Mucosa of stomach (tissue), 1 donor: Measurements from ENCODE around the gene ONECUT3.
A peak's percentile ranks its signal among the peaks of the same experiment; 100 is the strongest.
"Not testable (repeated sequence)": the region's sequence is repeated elsewhere in the genome, so short reads cannot be mapped to it uniquely, and the experiment has no call there.

Experiments used
- H3K27me3 ChIP-seq: one replicate; pipeline ENCODE4 v1.7.0; 2013; ENCODE audit warnings: mild to moderate bottlenecking, low read length; ENCODE audit not compliant: control insufficient read depth, insufficient read depth
- H3K36me3 ChIP-seq: one replicate; pipeline ENCODE4 v1.7.0; 2013; ENCODE audit warnings: low read length; ENCODE audit not compliant: control insufficient read depth, insufficient read depth
- H3K4me1 ChIP-seq: one replicate; pipeline ENCODE4 v1.7.0; 2013; ENCODE audit warnings: mild to moderate bottlenecking, low read length; ENCODE audit not compliant: control insufficient read depth, insufficient read depth
- H3K4me3 ChIP-seq: one replicate; pipeline ENCODE4 v1.7.0; 2013; ENCODE audit warnings: low read length
- H3K9ac ChIP-seq: one replicate; pipeline ENCODE4 v1.7.0; 2013; ENCODE audit warnings: mild to moderate bottlenecking, low read length, moderate library complexity
- H3K9me3 ChIP-seq: one replicate; pipeline ENCODE4 v1.7.0; 2013; ENCODE audit warnings: mild to moderate bottlenecking, low read length, moderate library complexity; ENCODE audit not compliant: control insufficient read depth
- donor health status: Pancreatic carcinoma.

The ONECUT3 gene

GRCh38 chr19:1752757-1753728 lies at the start of gene ONECUT3:
Gene ONECUT3 (plus strand): TSS chr19:1753506. CDS start chr19:1753663, 157 bp downstream.
- H3K36me3 ChIP-seq, result no peaks in the 10 kb centered on the region
- peaks cover 60% of the 10 kb centered on the region for H3K27me3 ChIP-seq
- H3K9ac ChIP-seq, result peak within 1 kb of the TSS; percentile 66
- H3K4me3 ChIP-seq, result no peak within 1 kb of the TSS
- no peaks in the 10 kb centered on the region for H3K9me3 ChIP-seq
- H3K4me1 ChIP-seq, result peaks cover 36% of the 10 kb centered on the region

GRCh38 chr19:1704339-1704738 lies 49.0 kb upstream of the ONECUT3 start:
- H3K4me1 ChIP-seq, result no peaks in the 10 kb centered on the region
- no peak overlapping the region for H3K9ac ChIP-seq
- H3K27me3 ChIP-seq, result peaks cover 23% of the 10 kb centered on the region
- no peak overlapping the region for H3K4me3 ChIP-seq
- H3K9me3 ChIP-seq, result no peaks in the 10 kb centered on the region
- H3K36me3 ChIP-seq, result no peaks in the 10 kb centered on the region

- Histone ChIP-seq H3K9ac (no peak overlapping the region), H3K4me3 (no peak overlapping the region), H3K4me1 (no peaks in the 10 kb centered on the region), H3K36me3 (no peaks in the 10 kb centered on the region), H3K9me3 (no peaks in the 10 kb centered on the region), H3K27me3 (peaks cover 14% of the 10 kb centered on the region)
Observed at GRCh38 chr19:1705367-1705766, 47.9 kb upstream of the ONECUT3 start.

GRCh38 chr19:1706646-1707045 lies 46.7 kb upstream of the ONECUT3 start:
- not testable (repeated sequence) for H3K4me3 ChIP-seq, H3K36me3 ChIP-seq, H3K9ac ChIP-seq, H3K9me3 ChIP-seq, H3K27me3 ChIP-seq, H3K4me1 ChIP-seq

- no peaks in the 10 kb centered on the region for H3K9me3 ChIP-seq
- no peaks in the 10 kb centered on the region for H3K36me3 ChIP-seq
- H3K27me3 ChIP-seq, result no peaks in the 10 kb centered on the region
- no peaks in the 10 kb centered on the region for H3K4me1 ChIP-seq
- H3K9ac ChIP-seq, result no peak overlapping the region
- no peak overlapping the region for H3K4me3 ChIP-seq
Observed at GRCh38 chr19:1707240-1707639, 46.1 kb upstream of the ONECUT3 start.

GRCh38 chr19:1713170-1713569 lies 40.1 kb upstream of the ONECUT3 start:
- Histone ChIP-seq H3K4me1 (no peaks in the 10 kb centered on the region), H3K9me3 (no peaks in the 10 kb centered on the region), H3K27me3 (peaks cover 19% of the 10 kb centered on the region), H3K36me3 (no peaks in the 10 kb centered on the region), H3K4me3 (no peak overlapping the region), H3K9ac (no peak overlapping the region)

GRCh38 chr19:1715540-1715939 lies 37.8 kb upstream of the ONECUT3 start:
- no peak overlapping the region for H3K4me3 ChIP-seq
- H3K9ac ChIP-seq, result no peak overlapping the region
- H3K36me3 ChIP-seq, result no peaks in the 10 kb centered on the region
- H3K4me1 ChIP-seq, result no peaks in the 10 kb centered on the region
- H3K27me3 ChIP-seq, result peaks cover 37% of the 10 kb centered on the region
- no peaks in the 10 kb centered on the region for H3K9me3 ChIP-seq

- Histone ChIP-seq H3K36me3 (no peaks in the 10 kb centered on the region), H3K27me3 (peaks cover 37% of the 10 kb centered on the region), H3K9ac (no peak overlapping the region), H3K4me3 (no peak overlapping the region), H3K9me3 (no peaks in the 10 kb centered on the region), H3K4me1 (no peaks in the 10 kb centered on the region)
Observed at GRCh38 chr19:1717200-1717969, 35.9 kb upstream of the ONECUT3 start.

GRCh38 chr19:1717970-1718264 lies 35.4 kb upstream of the ONECUT3 start:
- peaks cover 37% of the 10 kb centered on the region for H3K27me3 ChIP-seq
- no peak overlapping the region for H3K4me3 ChIP-seq
- no peaks in the 10 kb centered on the region for H3K36me3 ChIP-seq
- H3K9me3 ChIP-seq, result no peaks in the 10 kb centered on the region
- no peak overlapping the region for H3K9ac ChIP-seq
- no peaks in the 10 kb centered on the region for H3K4me1 ChIP-seq

GRCh38 chr19:1718420-1719291 lies 34.6 kb upstream of the ONECUT3 start:
- peaks cover 37% of the 10 kb centered on the region for H3K27me3 ChIP-seq
- H3K9me3 ChIP-seq, result no peaks in the 10 kb centered on the region
- H3K4me1 ChIP-seq, result no peaks in the 10 kb centered on the region
- H3K4me3 ChIP-seq, result no peak overlapping the region
- no peak overlapping the region for H3K9ac ChIP-seq
- H3K36me3 ChIP-seq, result no peaks in the 10 kb centered on the region

- H3K9me3 ChIP-seq, result no peaks in the 10 kb centered on the region
- no peak overlapping the region for H3K9ac ChIP-seq
- no peak overlapping the region for H3K4me3 ChIP-seq
- peaks cover 37% of the 10 kb centered on the region for H3K27me3 ChIP-seq
- no peaks in the 10 kb centered on the region for H3K36me3 ChIP-seq
- no peaks in the 10 kb centered on the region for H3K4me1 ChIP-seq
Observed at GRCh38 chr19:1719519-1719918, 33.8 kb upstream of the ONECUT3 start.
